Measurements from ENCODE around the gene ADPRH. TPM values are rescaled to one million over a fixed set of nuclear protein-coding genes. Genes with fewer than 3 reads are reported as not detected.

Gene ADPRH
- total RNA-seq, 1 experiment from 2014 or later, result 1.4 TPM

- H3K9me3 ChIP-seq (ENCODE audit: insufficient read depth, low read depth), result no peaks in the 10 kb centered on the region
- no peaks in the 10 kb centered on the region for H3K36me3 ChIP-seq (ENCODE audit: low read depth)
- H3F3A ChIP-seq (ENCODE audit: insufficient read depth, low read depth), result no peaks in the 10 kb centered on the region
- BruUV-seq (replicated peaks), result no TSS peak
- no peak for TF ChIP-seq EZH2 (IDR thresholded peaks at IDR 0.05; ENCODE audit: low read depth)
- TF ChIP-seq CTCF (conservative IDR thresholded peaks at IDR 0.05), result no peak
- intact Hi-C loops (cut with micrococcal nuclease; ENCODE audit: unreplicated experiment), result no loop called here
- no peak overlapping the region for H3K4me3 ChIP-seq
- POLR2A ChIA-PET (ENCODE audit: unreplicated experiment), result interaction anchor here (0.6 kb wide), 1 partner anchor 19 kb away, joined by 5 read pairs; no protein-coding TSS in a partner anchor
- no peak overlapping the region for H2AFZ ChIP-seq
- H3K4me1 ChIP-seq (replicated peaks; ENCODE audit: insufficient read depth), result no peaks in the 10 kb centered on the region
- no peak overlapping the region for H3K4me2 ChIP-seq
- no peak for DNase-seq
- H3K27me3 ChIP-seq (ENCODE audit: insufficient read depth, low read depth), result peaks cover under 1% of the 10 kb centered on the region; the same call in 1 of the 2 replicates
- no peaks in the 10 kb centered on the region for H4K20me1 ChIP-seq (ENCODE audit: insufficient read depth)
- CTCF ChIA-PET, result no interaction called here
- no peak overlapping the region for H3K27ac ChIP-seq
- H3K9me2 ChIP-seq (ENCODE audit: insufficient read depth), result no peaks in the 10 kb centered on the region
- no peaks in the 10 kb centered on the region for H3K79me2 ChIP-seq (ENCODE audit: low read depth)
Observed at GRCh38 chr3:119598410-119599098, 19.3 kb downstream of the ADPRH start.

- Histone ChIP-seq H3K4me3 (no peak overlapping the region), H3K4me1 (replicated peaks; ENCODE audit: insufficient read depth) (no peaks in the 10 kb centered on the region), H3K9me3 (ENCODE audit: insufficient read depth, low read depth) (no peaks in the 10 kb centered on the region), H3F3A (ENCODE audit: insufficient read depth, low read depth) (no peaks in the 10 kb centered on the region), H3K27ac (no peak overlapping the region), H3K79me2 (ENCODE audit: low read depth) (no peaks in the 10 kb centered on the region), H4K20me1 (ENCODE audit: insufficient read depth) (no peaks in the 10 kb centered on the region), H3K36me3 (ENCODE audit: low read depth) (no peaks in the 10 kb centered on the region), H3K4me2 (no peak overlapping the region), H3K9me2 (ENCODE audit: insufficient read depth) (no peaks in the 10 kb centered on the region), H3K27me3 (ENCODE audit: insufficient read depth, low read depth) (no peaks in the 10 kb centered on the region), H2AFZ (no peak overlapping the region)
- BruUV-seq (replicated peaks), result no TSS peak
- ChIA-PET CTCF (no interaction called here), POLR2A (ENCODE audit: unreplicated experiment) (no interaction called here)
- TF ChIP-seq EZH2 (IDR thresholded peaks at IDR 0.05; ENCODE audit: low read depth), result no peak
- TF ChIP-seq CTCF (conservative IDR thresholded peaks at IDR 0.05), result no peak
- intact Hi-C loops (cut with micrococcal nuclease; ENCODE audit: unreplicated experiment), result no loop called here
- DNase-seq, result no peak
Observed at GRCh38 chr3:119599558-119600174, 20.4 kb downstream of the ADPRH start.

- Histone ChIP-seq H3F3A (ENCODE audit: insufficient read depth, low read depth) (no peaks in the 10 kb centered on the region), H3K9me3 (ENCODE audit: insufficient read depth, low read depth) (no peaks in the 10 kb centered on the region), H3K4me2 (no peak overlapping the region), H3K4me1 (replicated peaks; ENCODE audit: insufficient read depth) (no peaks in the 10 kb centered on the region), H2AFZ (no peak overlapping the region), H3K9me2 (ENCODE audit: insufficient read depth) (no peaks in the 10 kb centered on the region), H3K36me3 (ENCODE audit: low read depth) (no peaks in the 10 kb centered on the region), H3K79me2 (ENCODE audit: low read depth) (no peaks in the 10 kb centered on the region), H3K4me3 (no peak overlapping the region), H4K20me1 (ENCODE audit: insufficient read depth) (no peaks in the 10 kb centered on the region), H3K27ac (no peak overlapping the region), H3K27me3 (ENCODE audit: insufficient read depth, low read depth) (no peaks in the 10 kb centered on the region)
- ChIA-PET POLR2A (ENCODE audit: unreplicated experiment) (interaction anchor here (0.7 kb wide), 1 partner anchor 303 kb away, joined by 13 read pairs; no protein-coding TSS in a partner anchor), CTCF (no interaction called here)
- intact Hi-C loops (cut with micrococcal nuclease; ENCODE audit: unreplicated experiment), result no loop called here
- DNase-seq, result no peak
- TF ChIP-seq CTCF (conservative IDR thresholded peaks at IDR 0.05), result peak; percentile 46; the same call in 1 of the 2 replicates
- no peak for TF ChIP-seq EZH2 (IDR thresholded peaks at IDR 0.05; ENCODE audit: low read depth)
- no TSS peak for BruUV-seq (replicated peaks)
Observed at GRCh38 chr3:119600732-119601131, 21.4 kb downstream of the ADPRH start.
